Inflammatory macrophage (primary cell): Measurements from ENCODE around the gene PLXNA4.

Experiments used
- DNase-seq, 2 donors: peaks; one replicate each; pipeline ENCODE4 v3.0.0-alpha.2; 2020 to 2022

The PLXNA4 gene

DNA sequence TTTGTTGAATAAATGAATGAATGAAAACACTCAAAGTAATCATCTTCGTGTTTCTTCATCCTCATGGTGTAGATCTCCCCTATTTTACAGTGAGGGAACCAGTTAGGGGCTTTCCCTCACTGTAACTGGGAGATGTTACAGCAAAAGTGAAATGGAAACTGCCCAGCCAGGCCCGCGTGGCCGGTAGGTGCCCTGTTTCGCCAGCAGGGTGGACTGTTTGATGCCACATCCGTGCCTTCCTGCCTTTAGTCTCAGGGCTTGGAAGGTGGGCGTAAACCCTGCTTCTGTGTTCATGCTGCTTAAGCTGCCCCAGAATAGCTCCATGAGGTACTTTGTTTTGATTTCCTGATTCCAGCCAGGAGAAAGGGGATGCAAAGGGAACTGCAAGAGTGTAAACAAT is 268.8 kb downstream of the PLXNA4 start:
- no peak for DNase-seq

DNA sequence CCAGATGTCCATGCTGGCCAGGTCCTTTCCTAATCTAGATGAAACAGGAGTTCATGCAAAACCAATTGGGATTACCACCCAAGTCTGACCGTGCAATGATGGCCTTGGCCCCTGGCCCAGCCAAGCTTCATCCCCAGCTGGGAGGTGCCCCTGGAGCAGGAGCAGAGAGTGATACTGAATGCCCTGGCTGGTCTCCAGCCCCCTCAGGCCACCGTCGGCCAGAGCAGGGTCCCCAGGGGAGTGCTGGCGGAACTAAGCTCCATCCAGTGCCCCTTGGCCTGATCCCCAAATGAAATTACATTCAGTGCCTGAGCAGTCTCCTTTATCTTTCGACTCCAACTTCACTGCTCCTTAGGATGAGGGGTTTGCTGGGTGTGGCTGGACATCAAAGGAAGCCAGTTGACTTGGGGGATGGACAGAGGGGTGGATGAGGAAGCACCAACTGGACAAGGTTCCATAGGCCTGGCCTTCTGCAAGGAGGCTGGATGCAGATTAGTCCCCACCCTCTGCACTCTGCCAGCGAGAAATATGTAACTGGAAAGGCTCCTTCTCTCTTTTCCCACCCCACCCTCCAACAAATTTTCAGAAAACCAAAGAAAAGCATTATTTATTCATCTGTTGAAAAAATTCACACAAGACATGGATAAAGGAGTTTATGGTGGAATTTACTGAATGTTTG is 275.5 kb downstream of the PLXNA4 start:
- no peak for DNase-seq

DNA sequence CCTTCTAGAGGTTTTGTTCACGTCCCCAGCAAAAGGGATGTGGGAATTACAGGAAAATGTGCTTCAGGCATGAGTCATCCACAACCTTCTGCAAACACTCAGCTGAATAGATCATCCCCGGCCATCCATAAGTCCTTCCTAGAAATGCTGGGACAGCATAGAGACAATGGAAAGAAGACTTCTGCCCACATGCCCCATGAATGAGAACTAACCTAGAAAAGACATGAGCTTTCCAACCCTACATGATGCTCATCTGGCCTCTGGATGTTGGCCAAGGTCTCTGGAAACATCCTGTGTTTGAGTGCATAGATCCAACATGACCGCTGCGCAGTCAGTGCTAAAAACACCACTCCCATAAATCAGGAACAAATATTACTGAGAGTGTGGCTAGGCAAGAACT is 277.5 kb downstream of the PLXNA4 start:
- no peak for DNase-seq

DNA sequence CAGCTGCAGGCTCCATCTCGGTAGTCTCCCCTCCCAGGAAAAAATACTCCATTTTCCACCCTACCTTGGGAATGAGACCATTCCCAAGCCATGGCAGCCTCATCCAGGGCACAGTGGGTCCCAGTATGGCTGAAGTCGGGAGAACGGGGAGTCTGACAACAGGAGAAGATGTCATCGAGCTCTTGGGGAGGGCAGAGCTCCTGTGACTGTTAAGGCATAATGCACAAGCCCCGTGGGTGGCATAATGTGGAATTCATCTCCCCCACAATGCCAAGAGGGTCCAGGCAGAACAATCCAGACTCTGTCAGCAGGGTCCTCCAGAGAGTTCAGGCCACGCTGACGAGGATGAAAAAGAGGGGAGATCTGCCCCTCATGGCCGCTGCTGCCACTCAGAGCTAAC is 279.4 kb downstream of the PLXNA4 start:
- no peak for DNase-seq

DNA sequence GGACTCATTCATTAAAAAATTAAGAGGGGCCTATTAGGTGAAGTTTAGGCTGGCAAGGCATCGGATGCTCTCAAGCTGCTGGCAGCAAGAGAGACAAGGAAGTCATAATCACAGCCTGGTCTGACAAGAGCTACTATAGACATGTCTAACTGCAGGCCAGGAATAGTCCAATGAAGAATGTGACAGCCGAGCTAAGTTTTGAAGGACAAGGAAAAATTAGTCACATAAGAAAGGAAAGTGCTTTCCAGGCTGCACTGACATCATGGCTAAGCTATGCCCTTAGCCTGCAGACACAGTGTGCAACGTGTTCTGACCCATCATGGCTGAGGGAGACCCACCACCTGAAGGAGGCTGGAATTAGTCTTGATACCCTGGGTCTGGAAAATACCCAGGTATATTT is 281.1 kb downstream of the PLXNA4 start:
- no peak for DNase-seq

DNA sequence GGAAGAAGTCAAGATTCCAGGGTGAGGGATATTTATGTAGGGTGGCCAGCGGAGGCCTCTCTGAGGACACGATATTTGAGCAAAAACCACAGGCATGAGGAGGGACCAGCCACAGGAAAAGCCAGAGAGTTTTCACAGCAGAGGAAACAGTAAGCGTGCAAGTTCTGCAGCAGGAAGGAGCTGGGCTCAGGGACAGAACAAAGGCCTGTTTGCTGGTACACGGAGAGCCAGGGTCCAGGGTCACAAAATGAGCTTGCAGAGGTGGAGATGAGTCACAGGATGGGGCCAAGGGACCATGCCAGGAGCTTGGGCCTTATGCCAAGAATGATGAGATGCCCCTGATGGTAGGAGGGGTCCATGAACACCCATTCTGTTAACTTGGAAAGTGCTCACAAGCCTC is 283.5 kb downstream of the PLXNA4 start:
- DNase-seq: no peak

DNA sequence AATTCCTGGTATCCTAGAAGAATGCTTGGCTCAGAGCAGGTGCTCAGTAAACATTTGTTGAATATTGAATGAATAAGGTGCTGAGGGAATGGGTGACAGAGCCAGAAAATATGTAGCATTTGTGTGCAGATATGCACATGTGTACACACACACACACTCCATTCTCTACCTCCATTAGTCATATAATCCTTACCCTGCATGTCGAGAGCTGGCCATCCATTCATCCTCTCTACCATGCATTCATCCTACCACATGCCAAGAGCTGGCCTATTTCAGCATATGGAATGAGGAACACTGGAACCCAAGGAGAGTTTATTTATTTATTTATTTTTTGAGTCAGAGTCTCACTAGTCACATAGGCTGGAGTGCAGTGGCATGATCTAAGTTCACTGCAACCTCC is 284.8 kb downstream of the PLXNA4 start:
- no peak for DNase-seq

DNA sequence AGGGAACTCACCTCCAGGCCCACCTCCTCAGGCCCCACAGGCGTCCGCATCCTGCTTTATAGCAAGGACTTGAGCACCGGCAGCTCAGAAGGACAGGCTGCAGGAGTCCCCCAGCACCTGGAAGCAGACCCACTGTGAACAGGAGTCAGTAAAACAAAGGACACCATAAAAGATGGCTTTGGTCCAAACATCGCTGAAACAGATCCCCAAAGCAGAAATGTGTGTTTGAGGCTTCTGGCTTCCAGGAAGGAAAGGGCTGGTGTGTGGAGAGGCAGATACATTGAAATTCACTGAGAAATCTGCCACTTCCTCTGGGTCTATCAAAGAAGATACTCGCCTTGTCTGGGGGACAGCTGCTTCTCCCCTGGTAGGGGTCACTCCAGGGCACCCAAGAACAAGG is 286.2 kb downstream of the PLXNA4 start:
- DNase-seq: no peak

DNA sequence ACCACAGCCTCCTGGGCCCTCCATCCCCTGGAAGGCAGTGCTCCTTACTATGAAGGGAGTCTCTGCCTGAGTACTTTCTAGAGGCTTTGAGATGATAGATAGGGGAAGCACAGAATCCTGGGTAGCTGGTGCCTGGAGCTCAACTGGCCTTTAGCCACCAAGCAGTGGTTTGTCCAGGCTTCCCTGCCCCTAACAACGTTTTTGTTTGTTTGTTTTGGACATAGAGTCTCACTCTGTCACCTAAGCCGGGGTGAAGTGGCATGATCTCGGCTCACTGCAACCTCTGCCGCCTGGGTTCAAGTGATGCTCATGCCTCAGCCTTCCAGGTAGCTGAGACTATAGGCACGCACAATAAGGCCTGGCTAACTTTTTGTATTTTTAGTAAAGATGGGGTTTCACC is 289.4 kb downstream of the PLXNA4 start:
- DNase-seq: no peak

DNA sequence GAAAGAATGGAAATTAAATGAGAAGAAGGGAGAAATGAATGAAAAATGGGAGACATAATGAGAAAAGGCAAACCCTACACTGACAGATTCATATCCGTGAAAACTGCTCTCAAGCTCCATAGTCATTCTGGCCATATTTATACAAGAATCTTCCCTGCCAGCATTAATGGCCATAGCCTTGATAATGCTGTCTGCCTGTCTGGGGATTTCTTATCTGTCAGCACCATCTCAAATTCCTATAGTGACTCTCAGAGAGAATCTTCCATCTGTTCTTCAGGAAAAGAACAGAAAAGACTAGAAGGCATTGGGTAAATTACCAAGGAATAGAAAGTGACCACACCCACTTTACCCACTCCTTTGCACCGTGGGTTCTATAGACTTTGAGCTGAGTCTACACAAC is 295.9 kb downstream of the PLXNA4 start:
- no peak for DNase-seq

DNA sequence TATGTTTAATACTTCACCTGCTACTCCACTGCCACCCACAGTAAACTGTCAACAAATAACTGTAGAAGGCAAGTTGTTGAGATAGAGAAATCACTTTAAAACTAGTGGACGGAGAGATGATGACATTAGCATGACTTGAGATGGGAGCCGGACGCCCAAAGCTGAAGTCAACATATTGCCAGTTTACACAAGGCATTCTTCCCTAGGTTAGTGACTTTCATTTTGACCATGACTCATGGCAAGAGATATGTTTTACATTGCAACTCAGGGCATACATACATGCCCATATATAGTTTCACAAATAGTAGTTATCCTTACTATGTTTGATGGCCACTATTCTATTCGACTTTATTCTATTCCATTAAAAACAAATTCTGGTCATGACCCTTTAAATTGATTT is 296.6 kb downstream of the PLXNA4 start:
- no peak for DNase-seq

DNA sequence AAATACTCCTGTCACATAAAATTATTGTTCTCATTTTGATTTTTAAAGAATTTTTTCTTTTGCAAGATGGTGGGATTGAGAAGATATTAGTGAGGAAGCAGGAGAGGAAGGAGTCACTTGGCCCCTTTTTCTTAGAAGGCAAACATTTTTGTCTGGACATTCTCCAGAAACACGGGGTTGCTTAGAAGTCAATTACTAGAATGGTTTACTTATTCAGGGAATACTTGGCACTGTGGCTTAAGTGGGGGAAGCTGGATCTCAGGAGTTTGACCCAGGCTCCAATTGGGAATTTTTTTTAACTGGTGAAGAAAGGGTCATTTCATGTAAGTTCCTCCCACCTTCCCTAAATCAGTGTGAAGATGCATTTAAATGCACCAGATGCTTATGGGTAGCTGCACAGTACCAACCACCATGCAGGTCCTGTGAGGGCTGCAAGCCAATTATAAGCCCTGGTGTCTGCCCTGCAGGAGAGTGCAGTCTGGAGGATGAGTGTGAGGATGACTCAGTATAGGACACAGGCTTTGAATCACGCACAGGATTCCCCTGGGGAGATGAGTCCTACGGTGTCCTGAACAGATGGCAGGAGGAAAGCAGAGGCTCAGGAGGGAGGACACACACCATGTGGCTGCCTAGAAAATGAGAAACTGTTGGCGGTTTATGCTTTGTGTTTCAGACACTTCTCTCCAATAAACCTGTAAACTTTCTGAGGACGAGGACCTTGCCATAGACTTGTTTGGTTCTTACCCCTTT is 299.1 kb downstream of the PLXNA4 start:
- DNase-seq: no peak

DNA sequence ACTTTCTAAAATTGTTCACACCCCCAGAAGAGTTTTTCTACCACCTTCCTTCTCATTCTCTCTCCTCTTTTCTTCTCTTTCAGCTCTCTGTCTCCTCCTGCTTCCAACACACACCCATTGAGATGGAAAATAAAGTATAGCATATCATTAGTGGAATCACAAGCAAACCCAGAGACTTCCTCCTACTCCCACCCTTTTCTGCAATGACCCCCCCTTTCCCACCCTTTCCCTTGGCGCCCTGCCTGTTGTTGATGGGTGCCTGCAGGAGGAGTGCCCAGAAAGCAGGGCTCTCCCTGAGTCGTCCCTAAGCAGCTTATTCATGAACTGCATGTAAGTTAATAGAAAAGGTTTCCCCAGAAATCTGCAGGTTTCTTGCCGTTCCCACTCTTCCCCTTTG is 300.0 kb downstream of the PLXNA4 start:
- DNase-seq: no peak

DNA sequence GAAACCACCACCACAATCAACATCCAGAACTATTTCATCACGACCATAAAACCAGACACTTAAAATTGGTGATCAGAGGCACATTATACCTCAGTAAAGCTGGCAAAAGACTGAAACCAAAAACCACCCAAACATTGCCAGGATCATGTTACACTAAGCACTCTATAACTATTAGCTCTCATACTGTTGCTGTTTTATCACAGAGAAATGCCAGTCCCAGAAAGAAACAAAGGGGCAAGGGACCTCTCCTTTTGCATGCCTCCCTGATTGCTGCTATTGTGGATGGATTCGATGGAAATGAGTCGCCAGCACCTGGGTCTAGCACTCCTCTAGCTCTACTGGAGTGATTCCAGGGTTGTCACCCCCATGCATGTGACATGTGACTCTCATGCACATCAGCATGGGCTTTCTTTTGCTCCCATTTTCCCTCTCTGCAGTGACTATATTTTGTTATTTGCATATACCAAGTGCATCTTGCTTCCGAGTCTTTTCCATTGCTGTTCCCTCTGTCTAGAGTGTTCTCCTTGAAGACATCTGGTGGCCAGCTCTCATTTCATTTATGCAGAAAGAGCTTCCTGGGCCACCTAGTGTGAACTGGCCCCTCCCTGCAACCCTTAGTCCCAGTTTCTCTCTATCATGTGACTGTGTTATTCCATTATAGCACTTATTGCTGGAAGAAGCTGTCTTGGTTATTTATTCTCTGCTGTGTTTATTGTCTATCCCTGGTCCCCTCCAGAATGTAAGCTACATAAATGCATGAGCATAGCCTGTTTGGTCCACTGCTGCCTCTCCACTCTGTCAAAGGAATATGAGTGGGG is 300.6 kb downstream of the PLXNA4 start:
- no peak for DNase-seq

DNA sequence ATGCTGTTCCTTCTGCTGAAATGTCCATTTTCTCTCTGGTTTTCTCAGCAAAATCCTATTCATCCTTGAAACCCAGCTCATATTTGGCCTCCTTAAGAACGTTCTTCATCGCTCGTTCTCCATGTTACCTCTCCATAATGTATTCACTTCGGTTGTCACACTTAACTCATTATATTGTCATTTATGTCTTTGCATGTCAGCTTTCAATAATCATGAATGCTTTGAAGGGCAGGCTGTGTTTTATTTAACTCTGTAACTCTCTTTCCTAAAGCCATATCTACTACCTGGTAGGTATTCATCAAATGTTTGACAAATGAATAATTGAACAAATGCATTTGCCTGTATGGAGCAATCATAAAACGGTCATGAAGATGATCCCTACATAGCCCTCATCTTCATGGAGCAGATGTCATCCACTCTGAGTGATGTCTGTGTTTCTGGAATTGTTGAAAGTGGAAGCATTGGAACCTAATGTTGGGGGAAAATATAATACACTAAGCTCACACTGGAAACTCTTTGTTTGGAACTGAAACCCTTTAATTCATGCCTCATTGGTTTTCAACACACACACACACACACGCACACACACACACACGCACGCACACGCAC is 303.4 kb downstream of the PLXNA4 start:
- no peak for DNase-seq

DNA sequence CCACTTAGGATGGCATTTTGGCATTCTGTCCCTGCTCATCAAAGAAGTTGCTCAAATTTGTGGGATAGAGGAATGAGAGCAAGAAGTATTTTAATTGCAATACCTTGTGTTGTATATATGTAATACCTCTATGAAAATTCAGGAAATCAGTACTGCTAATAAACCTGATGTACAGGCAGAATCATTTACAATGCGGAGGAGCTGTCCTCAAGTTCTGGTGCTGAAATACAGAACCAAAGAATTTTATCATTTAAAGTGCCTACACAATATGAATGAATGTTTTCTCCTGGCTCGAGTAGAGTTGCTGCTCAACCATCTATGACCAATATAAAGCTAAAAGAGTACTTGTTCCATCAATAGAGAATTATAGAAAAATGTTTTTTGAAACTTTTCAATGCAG is 305.8 kb downstream of the PLXNA4 start:
- no peak for DNase-seq

DNA sequence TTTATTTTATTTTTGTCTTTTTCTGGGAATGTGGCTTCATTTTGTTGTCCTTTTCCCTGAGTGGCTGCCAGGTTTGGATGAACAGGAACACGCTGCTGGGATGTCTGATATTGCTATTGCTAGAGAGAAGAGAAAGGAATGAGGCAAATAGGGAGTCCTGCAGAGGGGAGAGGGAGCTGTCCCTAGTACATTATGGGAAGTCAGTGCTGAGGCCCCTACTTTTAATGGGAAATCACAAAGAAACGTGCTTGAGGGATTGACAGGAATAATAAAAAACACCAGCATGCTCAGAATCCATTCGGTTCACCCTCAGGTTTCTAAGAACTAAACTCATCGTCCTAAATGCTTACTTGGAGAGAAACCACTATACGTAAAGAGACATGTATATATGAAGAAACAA is 306.6 kb downstream of the PLXNA4 start:
- no peak for DNase-seq

DNA sequence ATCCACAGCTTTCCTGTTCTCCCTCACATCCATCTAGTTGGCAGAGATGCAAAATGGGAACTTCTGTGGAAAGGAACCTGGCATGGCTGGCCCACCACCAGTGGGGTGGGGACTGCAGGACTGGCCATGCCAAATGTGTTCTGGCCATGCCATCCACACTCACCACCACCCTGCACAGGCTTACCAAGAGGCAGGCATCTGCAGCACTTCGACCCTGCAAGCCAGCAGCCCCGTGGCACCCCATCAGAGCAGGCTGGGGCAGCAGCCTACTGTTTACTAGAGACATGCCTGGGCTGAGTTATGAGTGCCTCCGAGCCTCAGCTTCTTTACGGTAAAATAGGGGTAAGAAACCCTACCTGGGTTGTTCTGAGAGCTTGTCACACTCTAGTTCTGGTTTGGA is 313.1 kb downstream of the PLXNA4 start:
- DNase-seq: no peak

DNA sequence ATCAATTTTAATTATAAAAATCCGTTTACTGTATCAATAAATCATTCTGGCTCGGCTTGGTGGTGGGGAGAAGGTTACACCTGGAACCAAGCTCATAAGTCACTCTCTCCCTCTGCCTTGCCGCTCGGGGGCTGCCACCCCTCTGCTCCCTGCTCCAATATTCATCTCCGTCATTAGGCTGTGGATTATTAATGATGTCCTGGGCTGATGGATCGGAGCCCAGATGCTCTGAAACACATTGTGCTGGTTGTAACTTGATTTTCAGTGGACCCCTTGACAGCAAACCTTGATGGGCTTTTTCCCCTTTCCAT is 314.2 kb downstream of the PLXNA4 start:
- DNase-seq: no peak

DNA sequence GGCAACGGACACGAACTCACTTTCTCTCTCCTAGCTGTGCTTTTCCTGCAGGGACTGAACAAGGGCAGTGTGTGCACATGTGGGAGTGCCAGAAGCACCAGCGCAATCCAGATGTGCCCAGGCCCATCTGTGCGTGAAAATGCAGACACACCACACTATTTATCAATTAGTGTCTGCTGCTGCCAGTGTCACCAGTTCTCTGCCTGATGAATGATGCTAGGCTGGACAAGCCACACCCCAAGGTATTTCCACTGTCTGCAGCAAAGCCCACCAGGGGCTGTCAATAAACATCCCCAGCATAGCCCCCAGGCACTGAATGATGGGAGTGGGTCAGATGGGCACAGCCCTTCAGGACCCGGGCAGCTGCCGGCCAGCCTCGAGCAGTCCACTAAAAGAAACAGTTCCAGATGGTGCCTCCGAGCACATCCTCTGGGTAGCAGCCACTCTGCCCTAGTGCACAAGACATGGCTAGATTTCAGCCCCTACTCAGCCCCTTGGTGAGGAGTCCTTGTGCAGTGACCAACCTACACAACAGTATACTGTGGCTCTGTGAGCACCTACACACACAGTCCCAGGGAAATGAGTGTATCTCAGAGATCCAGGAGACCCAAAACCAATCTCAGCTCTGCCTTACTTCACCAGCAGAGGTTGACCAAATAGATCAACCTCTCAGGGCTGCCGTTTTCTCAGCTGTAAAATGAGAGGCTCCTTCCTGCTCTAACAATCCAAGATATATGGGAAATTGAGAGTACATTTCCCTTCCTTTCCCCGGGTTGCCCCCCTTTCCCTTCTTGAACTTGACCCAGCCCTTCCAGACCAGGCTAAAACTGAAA is 314.7 kb downstream of the PLXNA4 start:
- no peak for DNase-seq

DNA sequence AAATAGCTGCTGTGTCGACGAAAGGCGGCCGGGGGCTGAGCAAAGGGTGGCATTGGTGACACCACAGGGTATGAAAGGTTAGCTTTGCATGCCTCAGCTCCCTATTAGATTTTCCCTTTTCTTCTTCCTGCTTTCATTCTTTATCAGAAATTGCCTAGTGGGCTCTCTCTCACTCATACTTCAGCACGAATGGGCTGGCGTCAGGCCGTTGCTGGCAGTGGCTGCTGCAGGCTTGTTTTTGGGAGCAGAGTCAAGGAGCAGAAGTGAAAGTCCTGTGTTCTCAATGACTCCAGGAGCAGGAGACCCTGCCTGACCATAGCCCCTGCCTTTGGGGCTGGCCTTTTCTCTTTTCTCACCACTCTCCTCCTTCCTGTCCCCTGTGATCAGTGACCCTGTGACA is 318.0 kb downstream of the PLXNA4 start:
- DNase-seq: no peak

DNA sequence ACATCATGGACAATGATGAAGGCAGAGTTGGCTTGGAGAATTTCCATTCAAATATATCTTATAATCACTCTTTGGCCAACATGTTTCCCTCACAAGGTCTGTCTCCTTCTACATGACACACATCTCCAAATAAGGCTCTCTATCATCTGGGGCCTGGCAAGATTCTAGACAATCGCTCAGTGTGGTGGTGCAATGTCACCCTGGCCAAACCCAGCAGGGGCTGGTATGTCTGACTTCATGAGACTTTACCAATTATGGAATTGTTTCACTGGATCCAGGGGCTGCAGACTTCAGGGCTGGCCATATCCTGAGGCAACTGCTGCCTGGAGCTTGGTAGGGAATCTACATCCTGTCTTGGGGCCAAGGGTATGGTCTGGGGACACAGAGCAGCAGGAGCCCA is 319.0 kb downstream of the PLXNA4 start:
- DNase-seq: no peak
